ENCODE data around the gene TACC2. TPM values are rescaled to one million over a fixed set of nuclear protein-coding genes. Genes with fewer than 3 reads are reported as not detected.

The TACC2 gene
- total and polyA plus RNA-seq, 12 donors, result 68.1 to 451 (median 364) TPM

DNA sequence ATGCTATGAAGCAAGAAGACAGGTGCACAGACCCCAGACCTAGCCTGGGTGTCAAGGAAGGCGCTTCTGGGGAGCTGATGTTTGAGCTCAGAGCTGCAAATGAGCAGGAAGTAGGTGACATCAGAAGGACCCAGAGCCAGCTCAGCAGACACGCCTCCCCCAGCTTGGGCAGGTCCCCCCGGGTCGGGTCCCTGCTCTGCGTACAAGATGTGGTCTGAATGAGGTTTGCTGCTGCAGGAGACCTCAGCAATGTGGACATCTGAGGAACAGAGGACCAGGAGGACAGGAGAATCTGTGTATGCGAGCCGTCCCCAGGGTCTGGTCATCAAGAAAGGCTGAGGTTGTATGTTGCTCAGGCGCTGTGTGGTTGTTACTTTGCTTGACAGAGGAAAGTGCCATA lies 51.8 kb downstream of the TACC2 start:
- intact Hi-C loops (cut with DNase I), result loop anchor here in 2 of 10 donors (5.0 kb wide), 2 partner anchors 43 to 53 kb away; partner anchors contain the start of gene TACC2 (in 1 of the 2)
- 70 to 79% methylated on average over 8 of the region's 8 CpGs for WGBS, 2 donors
- H3K27me3 ChIP-seq, result peaks cover 0 to 4% (median 0%) of the 10 kb centered on the region in 7 donors

DNA sequence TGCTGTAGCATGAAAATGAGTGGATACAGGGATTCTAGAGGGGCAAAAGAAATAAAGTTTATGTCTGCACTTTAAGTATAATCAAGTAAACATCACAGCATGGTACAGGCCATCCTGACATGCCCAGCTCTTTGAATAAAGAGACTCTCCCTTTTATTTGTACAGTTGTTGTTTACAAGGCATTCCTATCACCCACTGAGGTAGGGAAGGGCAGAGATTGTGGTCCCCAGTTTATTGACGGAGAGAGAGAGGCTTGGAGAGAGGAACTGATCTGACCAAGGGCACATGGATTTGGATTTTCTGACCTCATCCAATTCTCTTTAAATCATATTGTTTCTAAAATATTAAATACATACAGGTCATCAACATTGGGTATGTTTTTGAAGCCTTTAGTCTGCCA lies 53.9 kb downstream of the TACC2 start:
- DNase-seq, result no peak
- H3K36me3 ChIP-seq, result no peaks in the 10 kb centered on the region
- intact Hi-C loops (cut with DNase I), result loop anchor here in 2 of 10 donors (5.0 kb wide), 2 partner anchors 46 to 56 kb away; partner anchors contain the start of gene TACC2 (in 1 of the 2)
- H3K4me3 ChIP-seq, result no peak overlapping the region
- H3K4me1 ChIP-seq, result peaks cover 3 to 46% (median 25%) of the 10 kb centered on the region in 9 donors
- H3K27me3 ChIP-seq, result no peaks in the 10 kb centered on the region
- TF ChIP-seq, protein P1, sequence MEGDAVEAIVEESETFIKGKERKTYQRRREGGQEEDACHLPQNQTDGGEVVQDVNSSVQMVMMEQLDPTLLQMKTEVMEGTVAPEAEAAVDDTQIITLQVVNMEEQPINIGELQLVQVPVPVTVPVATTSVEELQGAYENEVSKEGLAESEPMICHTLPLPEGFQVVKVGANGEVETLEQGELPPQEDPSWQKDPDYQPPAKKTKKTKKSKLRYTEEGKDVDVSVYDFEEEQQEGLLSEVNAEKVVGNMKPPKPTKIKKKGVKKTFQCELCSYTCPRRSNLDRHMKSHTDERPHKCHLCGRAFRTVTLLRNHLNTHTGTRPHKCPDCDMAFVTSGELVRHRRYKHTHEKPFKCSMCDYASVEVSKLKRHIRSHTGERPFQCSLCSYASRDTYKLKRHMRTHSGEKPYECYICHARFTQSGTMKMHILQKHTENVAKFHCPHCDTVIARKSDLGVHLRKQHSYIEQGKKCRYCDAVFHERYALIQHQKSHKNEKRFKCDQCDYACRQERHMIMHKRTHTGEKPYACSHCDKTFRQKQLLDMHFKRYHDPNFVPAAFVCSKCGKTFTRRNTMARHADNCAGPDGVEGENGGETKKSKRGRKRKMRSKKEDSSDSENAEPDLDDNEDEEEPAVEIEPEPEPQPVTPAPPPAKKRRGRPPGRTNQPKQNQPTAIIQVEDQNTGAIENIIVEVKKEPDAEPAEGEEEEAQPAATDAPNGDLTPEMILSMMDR (IDR thresholded peaks at IDR 0.05), result no peak
- WGBS, 2 donors, result 89 to 92% methylated on average over 1 of the region's 1 CpG
- peak overlapping the region in 2 of 10 donors; percentile 16 to 34 for H3K27ac ChIP-seq
- no peak for ATAC-seq
- no peaks in the 10 kb centered on the region for H3K9me3 ChIP-seq

More for the DNA sequence above, 51.8 kb downstream of the TACC2 start:
- Histone ChIP-seq H3K27ac (peak overlapping the region in 2 of 10 donors; percentile 57 to 76), H3K9me3 (no peaks in the 10 kb centered on the region), H3K36me3 (no peaks in the 10 kb centered on the region), H3K4me3 (no peak overlapping the region), H3K4me1 (peaks cover 3 to 57% (median 26%) of the 10 kb centered on the region in 9 donors)
- TF ChIP-seq, protein P1 (IDR thresholded peaks at IDR 0.05), result no peak
- ATAC-seq (no peak), DNase-seq (no peak)

DNA sequence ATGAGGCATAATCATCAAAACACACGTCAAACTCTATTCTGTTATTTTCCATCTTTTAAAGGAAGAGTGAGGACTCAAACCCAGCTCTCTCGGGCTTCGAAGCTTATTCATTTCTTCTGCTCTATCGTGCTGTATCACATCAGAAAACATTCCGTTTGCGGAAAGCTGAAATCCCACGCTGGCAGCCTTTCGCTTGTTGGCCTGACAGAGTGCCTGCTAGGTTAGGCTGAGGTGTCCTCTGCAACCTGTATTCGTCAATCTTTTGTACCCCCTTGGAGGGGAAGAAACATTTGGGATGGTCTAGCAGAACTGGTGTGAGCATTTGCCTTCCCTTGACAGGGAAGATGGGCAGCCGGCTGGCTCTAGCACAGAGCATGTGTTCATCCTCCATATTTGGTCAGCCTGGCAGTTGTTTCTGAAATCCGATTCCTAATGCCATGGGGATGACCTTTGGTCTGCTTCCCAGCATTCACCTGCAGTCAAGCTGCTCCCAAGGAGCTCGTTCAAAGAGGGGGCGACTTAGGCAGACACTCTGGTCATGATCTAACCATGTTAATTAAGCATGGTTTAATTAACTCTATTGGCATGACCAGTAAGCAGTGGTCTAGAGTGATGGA lies 55.2 kb downstream of the TACC2 start:
- H3K9me3 ChIP-seq, result no peaks in the 10 kb centered on the region
- H3K27ac ChIP-seq, result peak overlapping the region; percentile 30 to 82 (median 54)
- WGBS, 2 donors, result 48 to 58% methylated on average over 13 of the region's 13 CpGs
- H3K36me3 ChIP-seq, result no peaks in the 10 kb centered on the region
- intact Hi-C loops (cut with DNase I), result loop anchor here in 2 of 10 donors (5.0 kb wide), 2 partner anchors 47 to 57 kb away; partner anchors contain the start of gene TACC2 (in 1 of the 2)
- no peak overlapping the region for H3K4me3 ChIP-seq
- TF ChIP-seq, protein P1 (IDR thresholded peaks at IDR 0.05), result no peak
- DNase-seq (peak in 1 of 2 donors; percentile 54), ATAC-seq (peak; percentile 61 to 89 (median 84))
- H3K4me1 ChIP-seq, result peaks cover 0 to 36% (median 16%) of the 10 kb centered on the region in 9 donors
- no peaks in the 10 kb centered on the region for H3K27me3 ChIP-seq

DNA sequence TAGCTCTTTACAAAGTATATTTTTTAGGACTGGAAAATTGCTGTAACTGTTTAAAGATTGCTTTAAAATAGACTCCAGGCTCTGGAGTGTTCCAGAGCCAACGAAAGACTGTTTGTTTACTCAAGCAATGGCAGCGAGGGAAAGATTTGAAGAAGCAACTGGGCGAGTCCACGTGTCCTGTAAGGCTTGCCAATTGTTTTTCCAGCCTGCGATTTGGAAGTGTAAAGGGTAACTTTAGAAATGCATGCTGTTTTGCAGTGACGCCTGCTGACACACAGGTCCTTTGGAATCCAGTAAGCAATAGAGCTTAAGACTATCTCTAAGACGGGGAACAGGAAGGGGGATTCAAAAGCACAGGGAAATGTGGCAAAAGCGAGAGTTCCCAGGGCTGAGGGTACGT lies 55.8 kb downstream of the TACC2 start:
- Histone ChIP-seq H3K4me1 (peaks cover 0 to 36% (median 16%) of the 10 kb centered on the region in 9 donors), H3K36me3 (no peaks in the 10 kb centered on the region), H3K9me3 (no peaks in the 10 kb centered on the region), H3K27ac (peak overlapping the region in 9 of 10 donors; percentile 30 to 82 (median 55)), H3K27me3 (no peaks in the 10 kb centered on the region), H3K4me3 (no peak overlapping the region)
- ATAC-seq, result peak in 7 of 8 donors; percentile 49 to 74 (median 59)
- peak in 1 of 2 donors; percentile 50 for DNase-seq
- WGBS, 2 donors, result 15 to 21% methylated on average over 9 of the region's 9 CpGs
- TF ChIP-seq, protein P1 (IDR thresholded peaks at IDR 0.05), result peak in 3 of 9 donors; percentile 20 to 26 (median 22)
- intact Hi-C loops (cut with DNase I), result loop anchor here in 2 of 10 donors (5.0 kb wide), 2 partner anchors 47 to 57 kb away; partner anchors contain the start of gene TACC2 (in 1 of the 2)
